Spinal cord (tissue), 10 donors: ENCODE data around the gene EFHD2. TPM values are rescaled to one million over a fixed set of nuclear protein-coding genes. Genes with fewer than 3 reads are reported as not detected.

Experiments used
- DNase-seq, 6 donors: peaks; one replicate each; pipeline versions ENCODE4 v3.0.0 to v3.0.0-alpha.2; 2013 to 2015; ENCODE audit warnings: low spot score in 6 of 6, low read depth in 4 of 6
- H3K27ac ChIP-seq: one replicate; pipeline ENCODE4 v1.5.1; 2013; ENCODE audit warnings: low read depth, low read length, control low read depth
- H3K27me3 ChIP-seq: one replicate; pipeline ENCODE4 v1.6.1; 2013; ENCODE audit warnings: low read length; ENCODE audit not compliant: control insufficient read depth, insufficient read depth
- H3K36me3 ChIP-seq: one replicate; pipeline ENCODE4 v1.6.1; 2013; ENCODE audit warnings: low read length; ENCODE audit not compliant: control insufficient read depth, insufficient read depth
- H3K4me1 ChIP-seq: one replicate; pipeline ENCODE4 v1.6.1; 2013; ENCODE audit warnings: low read length; ENCODE audit not compliant: control insufficient read depth, insufficient read depth
- H3K4me3 ChIP-seq: one replicate; pipeline ENCODE4 v1.5.1; 2013; ENCODE audit warnings: low read depth, low read length, control low read depth
- H3K9me3 ChIP-seq: one replicate; pipeline ENCODE4 v1.6.1; 2013; ENCODE audit warnings: low read length; ENCODE audit not compliant: control insufficient read depth, insufficient read depth
- WGBS: methylation state at CpG from one replicate; pipeline ENCODE4 v1.1.5; 2013; ENCODE audit warnings: missing lambda C conversion rate; ENCODE audit not compliant: insufficient coverage; 5-methylcytosine and 5-hydroxymethylcytosine counted together
- long read RNA-seq, 4 donors: transcript quantifications; one replicate each; lab custom pipeline, GENCODE V29; 2026
- polyA plus RNA-seq, 2 donors: library from polyadenylated mRNA; unstranded; fragments of 120-200 nt; gene quantifications; one replicate each; pipeline ENCODE4 v1.2.1, GENCODE V29; 2013; ENCODE audit not compliant: insufficient read length in 2 of 2
- total RNA-seq, 2 donors: library from RNA; depleted of rRNA in 1 of 2; stranded (reverse); fragments of 120-200 nt in 1 of 2; fragments of >200 nt in 1 of 2; gene quantifications; one replicate each; pipeline versions ENCODE4 v1.2.3 to v1.2.4, GENCODE V29; 2013 to 2014
- donor health status: healthy.

EFHD2 gene, protein sequence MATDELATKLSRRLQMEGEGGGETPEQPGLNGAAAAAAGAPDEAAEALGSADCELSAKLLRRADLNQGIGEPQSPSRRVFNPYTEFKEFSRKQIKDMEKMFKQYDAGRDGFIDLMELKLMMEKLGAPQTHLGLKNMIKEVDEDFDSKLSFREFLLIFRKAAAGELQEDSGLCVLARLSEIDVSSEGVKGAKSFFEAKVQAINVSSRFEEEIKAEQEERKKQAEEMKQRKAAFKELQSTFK
- total RNA-seq (10 to 100 TPM; 10.8 to 18.7 TPM), polyA plus RNA-seq (10 to 100 TPM; 38.8 to 45.8 TPM)
- long read RNA-seq, donor 1, transcript EFHD2-201 (4 exons, 2,419 nt): major isoform, 24 of 24 reads
- long read RNA-seq, donor 1, partial matches to known transcripts: 0 of 24 reads
- long read RNA-seq, donor 1, other reads (novel, unspliced or antisense): 0 of 24 reads
- long read RNA-seq, donor 2, transcript EFHD2-201 (4 exons, 2,419 nt): major isoform, 17 of 32 reads
- long read RNA-seq, donor 2, partial matches to known transcripts: 15 of 32 reads
- long read RNA-seq, donor 2, other reads (novel, unspliced or antisense): 0 of 32 reads
- long read RNA-seq, donor 3, transcript EFHD2-201 (4 exons, 2,419 nt): major isoform, 15 of 15 reads
- long read RNA-seq, donor 3, partial matches to known transcripts: 0 of 15 reads
- long read RNA-seq, donor 3, other reads (novel, unspliced or antisense): 0 of 15 reads
- long read RNA-seq, donor 4, transcript EFHD2-201 (4 exons, 2,419 nt): major isoform, 14 of 14 reads
- long read RNA-seq, donor 4, partial matches to known transcripts: 0 of 14 reads
- long read RNA-seq, donor 4, other reads (novel, unspliced or antisense): 0 of 14 reads

- Histone ChIP-seq H3K4me3 (peak within 1 kb of the TSS; percentile 59), H3K4me1 (peaks cover 54% of the 10 kb centered on the region), H3K36me3 (peaks cover 21% of the 10 kb centered on the region), H3K27me3 (no peaks in the 10 kb centered on the region), H3K27ac (peak within 1 kb of the TSS; percentile 76), H3K9me3 (no peaks in the 10 kb centered on the region)
- under 1% methylated on average over 95 of the region's 99 CpGs for WGBS
- DNase-seq: peak; percentile 61 to 97 (median 80)
Measured at GRCh38 chr1:15409388-15410222, at the start of gene EFHD2. Gene EFHD2, plus strand, starts transcription at chr1:15409888. Its CDS starts 84 bp downstream, at chr1:15409972.

GRCh38 chr1:15360700-15361099, 49.0 kb upstream of the EFHD2 start:
- H3K27me3 ChIP-seq: no peaks in the 10 kb centered on the region
- 61% methylated on average over 13 of the region's 14 CpGs for WGBS
- H3K36me3 ChIP-seq: peaks cover 2% of the 10 kb centered on the region
- no peak for DNase-seq
- H3K4me3 ChIP-seq: no peak overlapping the region
- H3K9me3 ChIP-seq: no peaks in the 10 kb centered on the region
- H3K27ac ChIP-seq: no peak overlapping the region
- peaks cover 4% of the 10 kb centered on the region for H3K4me1 ChIP-seq

DNA sequence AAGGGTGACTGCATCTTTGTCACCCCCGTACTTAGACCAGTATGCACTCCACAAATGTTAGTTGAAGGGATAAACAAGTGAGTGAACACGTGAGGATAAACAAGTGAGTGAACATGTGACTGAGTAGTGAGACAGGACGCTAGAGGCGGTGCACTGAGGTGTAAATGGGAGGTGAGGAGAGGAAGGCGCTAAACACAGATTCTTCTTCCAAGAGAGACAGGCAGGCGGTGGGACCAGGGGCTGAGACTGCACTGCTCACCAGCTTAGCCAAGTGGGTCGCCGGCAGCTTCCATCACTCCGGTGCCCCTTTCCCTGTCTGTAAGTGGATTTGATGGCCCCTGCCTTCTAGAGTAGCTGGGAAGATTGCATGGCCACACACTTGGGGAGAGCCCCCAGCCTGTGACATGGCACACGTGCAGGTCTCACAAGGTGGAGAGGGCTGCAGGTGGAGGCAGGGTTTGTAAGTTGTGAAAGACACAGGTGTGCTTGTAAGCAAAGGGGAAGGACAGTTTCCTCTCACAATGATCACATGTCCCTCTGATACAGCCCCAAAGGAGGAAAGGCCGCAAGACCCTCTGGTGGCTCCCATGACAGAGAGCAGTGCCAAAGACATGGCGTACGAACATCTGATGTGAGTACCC, 47.5 kb upstream of the EFHD2 start:
- DNase-seq: no peak
- Histone ChIP-seq H3K27me3 (no peaks in the 10 kb centered on the region), H3K36me3 (peaks cover 2% of the 10 kb centered on the region), H3K27ac (no peak overlapping the region), H3K4me1 (peaks cover 4% of the 10 kb centered on the region), H3K9me3 (no peaks in the 10 kb centered on the region), H3K4me3 (no peak overlapping the region)
- WGBS: 90% methylated on average over 10 of the region's 13 CpGs

DNA sequence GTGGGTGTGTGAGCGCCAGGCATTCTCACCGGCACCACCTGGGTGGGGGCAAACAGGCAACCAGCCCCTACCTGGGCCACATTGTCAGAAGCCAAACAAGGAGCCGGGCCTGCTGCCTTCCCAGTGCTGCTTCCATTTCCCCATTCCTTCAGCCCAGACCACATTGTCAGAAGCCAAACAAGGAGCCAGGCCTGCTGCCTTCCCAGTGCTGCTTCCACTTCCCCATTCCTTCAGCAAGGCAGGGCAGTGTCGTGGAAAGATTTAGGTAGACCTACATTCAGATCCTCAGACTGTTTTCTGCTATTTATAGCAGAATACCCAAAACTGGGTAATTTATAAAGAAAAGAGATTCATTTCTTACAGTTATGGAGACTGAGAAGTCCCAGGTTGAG, 47.0 kb upstream of the EFHD2 start:
- H3K27ac ChIP-seq: no peak overlapping the region
- H3K9me3 ChIP-seq: no peaks in the 10 kb centered on the region
- no peak for DNase-seq
- H3K27me3 ChIP-seq: no peaks in the 10 kb centered on the region
- WGBS: 100% methylated on average over 3 of the region's 4 CpGs
- peaks cover 2% of the 10 kb centered on the region for H3K36me3 ChIP-seq
- peaks cover 4% of the 10 kb centered on the region for H3K4me1 ChIP-seq
- no peak overlapping the region for H3K4me3 ChIP-seq

GRCh38 chr1:15364740-15365139, 44.9 kb upstream of the EFHD2 start:
- peaks cover 4% of the 10 kb centered on the region for H3K4me1 ChIP-seq
- 86% methylated on average over 1 of the region's 5 CpGs for WGBS
- DNase-seq: no peak
- H3K4me3 ChIP-seq: no peak overlapping the region
- H3K27ac ChIP-seq: no peak overlapping the region
- H3K36me3 ChIP-seq: peaks cover 2% of the 10 kb centered on the region
- no peaks in the 10 kb centered on the region for H3K27me3 ChIP-seq
- H3K9me3 ChIP-seq: no peaks in the 10 kb centered on the region

DNA sequence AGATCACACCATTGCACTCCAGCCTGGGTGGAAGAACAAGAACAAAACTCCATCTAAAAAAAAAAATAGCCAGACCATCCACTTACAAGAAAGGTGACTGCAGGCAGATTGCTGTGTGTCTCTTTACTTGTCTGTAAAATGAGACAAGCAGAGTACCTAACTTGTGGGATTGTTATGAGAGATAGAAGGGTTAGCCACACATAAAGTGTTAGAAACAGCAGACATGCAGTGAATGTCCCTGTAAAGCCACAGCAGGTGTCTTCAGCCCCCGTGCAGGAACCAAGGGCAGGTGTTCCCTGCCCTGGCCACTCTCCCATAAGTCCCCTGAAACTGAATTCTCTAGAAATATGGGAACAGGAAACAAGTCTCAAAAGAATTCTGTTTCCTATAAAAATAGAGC, 40.8 kb upstream of the EFHD2 start:
- Histone ChIP-seq H3K9me3 (no peaks in the 10 kb centered on the region), H3K27ac (no peak overlapping the region), H3K4me3 (no peak overlapping the region), H3K4me1 (peaks cover 28% of the 10 kb centered on the region), H3K27me3 (no peaks in the 10 kb centered on the region), H3K36me3 (no peaks in the 10 kb centered on the region)
- no peak for DNase-seq
- 33% methylated on average over 1 of the region's 1 CpG for WGBS

DNA sequence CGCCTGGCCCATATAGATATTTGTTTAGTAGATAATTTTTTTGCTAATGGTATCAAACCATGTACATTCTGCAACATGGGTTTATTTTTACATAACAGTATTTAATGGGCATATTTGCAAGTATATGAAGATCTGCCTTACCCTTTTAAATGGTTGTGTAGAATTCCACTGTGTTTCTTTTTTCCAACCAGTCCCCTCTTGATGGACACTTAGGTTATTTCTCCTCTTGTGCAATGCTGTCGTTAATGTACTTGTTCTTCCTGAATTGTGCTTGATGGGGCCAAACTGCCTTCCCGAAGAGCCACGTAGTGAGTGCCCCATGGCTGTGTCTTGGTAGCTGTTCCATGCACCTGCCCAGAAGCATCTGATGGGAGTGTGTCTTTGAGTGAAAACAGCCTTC, 39.4 kb upstream of the EFHD2 start:
- H3K27ac ChIP-seq: peak overlapping the region; percentile 41
- no peaks in the 10 kb centered on the region for H3K27me3 ChIP-seq
- 60% methylated on average over 3 of the region's 4 CpGs for WGBS
- H3K9me3 ChIP-seq: no peaks in the 10 kb centered on the region
- H3K36me3 ChIP-seq: no peaks in the 10 kb centered on the region
- H3K4me1 ChIP-seq: peaks cover 25% of the 10 kb centered on the region
- no peak overlapping the region for H3K4me3 ChIP-seq
- no peak for DNase-seq

DNA sequence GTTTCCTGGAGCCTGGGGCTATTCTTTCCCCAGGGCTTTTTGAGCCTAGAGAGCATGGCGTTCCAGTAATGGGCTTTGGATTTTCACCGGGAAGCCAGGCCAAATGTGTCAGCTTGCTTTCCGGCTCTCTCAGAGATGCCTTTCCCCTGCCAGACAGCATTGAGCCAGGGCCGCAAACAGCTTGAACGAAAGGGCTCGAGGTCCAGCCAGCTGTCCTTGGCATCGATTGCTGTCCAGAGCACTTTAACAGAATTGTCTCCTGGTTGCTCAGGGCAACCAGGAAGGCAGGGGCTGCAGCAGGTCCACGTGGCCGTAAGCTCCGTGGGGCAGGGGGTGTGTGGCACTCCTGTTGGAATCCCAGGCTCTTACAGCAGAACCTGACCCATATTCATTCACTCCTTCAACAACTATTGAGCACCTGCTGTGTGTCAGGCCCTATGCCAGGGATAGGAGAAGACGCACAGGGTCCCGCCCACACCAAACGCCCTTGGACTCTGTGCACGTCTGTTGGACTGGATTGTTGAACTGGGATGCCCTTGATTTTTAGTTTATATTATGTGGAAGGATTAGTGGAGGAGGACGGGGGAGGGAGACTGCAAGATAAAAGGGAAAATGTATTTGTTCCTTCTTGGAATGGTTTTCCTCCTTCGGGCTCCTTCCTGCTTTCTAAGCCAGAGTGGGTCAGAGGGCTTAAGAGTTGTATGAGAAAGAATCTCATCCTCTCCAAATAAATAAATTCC, 38.7 kb upstream of the EFHD2 start:
- peak in 5 of 6 donors; percentile 58 to 91 (median 73) for DNase-seq
- Histone ChIP-seq H3K36me3 (no peaks in the 10 kb centered on the region), H3K4me1 (peaks cover 25% of the 10 kb centered on the region), H3K4me3 (no peak overlapping the region), H3K27me3 (no peaks in the 10 kb centered on the region), H3K9me3 (no peaks in the 10 kb centered on the region), H3K27ac (peak overlapping the region; percentile 41)
- WGBS: 36% methylated on average over 15 of the region's 16 CpGs
